Epithelial cell of esophagus (primary cell): ENCODE measurements around the gene EBF4.
A peak's percentile ranks its signal among the peaks of the same experiment; 100 is the strongest.

Experiments
- DNase-seq: peaks from one replicate; pipeline ENCODE4 v3.0.0; 2010; ENCODE audit warnings: low read depth
- H3K4me3 ChIP-seq: 2 replicates; pipeline ENCODE4 v1.5.1; 2011; ENCODE audit warnings: mild to moderate bottlenecking, low read length, control low read depth
- CTCF ChIP-seq: IDR thresholded peaks from 2 replicates; pipeline ENCODE4 v1.5.1; 2011; ENCODE audit warnings: low read depth, mild to moderate bottlenecking, low read length, control low read depth, inconsistent platforms; ENCODE audit not compliant: insufficient read depth; ENCODE audit errors: missing control alignments

EBF4 gene

GRCh38 chr20:2692036-2692885, at the start of gene EBF4:
Gene EBF4, plus strand, starts transcription at chr20:2692780. Its CDS starts 866 bp downstream, at chr20:2693646.
- peak within 1 kb of the TSS; percentile 16 for H3K4me3 ChIP-seq
- peak; percentile 7 for DNase-seq
- TF ChIP-seq CTCF, result no peak

- no peak overlapping the region for H3K4me3 ChIP-seq
- TF ChIP-seq CTCF, result no peak
- DNase-seq, result no peak
Observed at GRCh38 chr20:2643708-2644107, 48.9 kb upstream of the EBF4 start.

GRCh38 chr20:2651772-2652723, 40.5 kb upstream of the EBF4 start, which contains the start of gene NOP56:
Gene NOP56, plus strand, starts transcription at chr20:2652632. Its CDS starts 29 bp downstream, at chr20:2652661.
- H3K4me3 ChIP-seq, result peak within 1 kb of the TSS; percentile 92
- peak; percentile 93 for DNase-seq
- no peak for TF ChIP-seq CTCF

GRCh38 chr20:2652724-2653555, 39.6 kb upstream of the EBF4 start:
- TF ChIP-seq CTCF, result no peak
- peak overlapping the region; percentile 92 for H3K4me3 ChIP-seq
- no peak for DNase-seq

- peak overlapping the region; percentile 92 for H3K4me3 ChIP-seq
- DNase-seq, result no peak
- no peak for TF ChIP-seq CTCF
Observed at GRCh38 chr20:2653556-2654383, 38.8 kb upstream of the EBF4 start.

- H3K4me3 ChIP-seq, result peak overlapping the region; percentile 92
- TF ChIP-seq CTCF, result no peak
- no peak for DNase-seq
Observed at GRCh38 chr20:2654384-2654822, 38.2 kb upstream of the EBF4 start.
